Sciatic nerve (tissue), 2 donors: ENCODE data around the gene ZDHHC11. TPM values are rescaled to one million over a fixed set of nuclear protein-coding genes. Genes with fewer than 3 reads are reported as not detected.
A peak's percentile ranks its signal among the peaks of the same experiment; 100 is the strongest.
"Not testable (repeated sequence)": the region's sequence is repeated elsewhere in the genome, so short reads cannot be mapped to it uniquely, and the experiment has no call there.

ENCODE experiments used
- ATAC-seq: fragments of 200-7000 bp; cut with Tn5 transposase; one replicate; pipeline ENCODE4 v1.9.1; 2020; ENCODE audit warnings: mild to moderate bottlenecking, moderate library complexity
- DNase-seq: peaks from one replicate; pipeline ENCODE4 v3.0.0-alpha.2; 2020; ENCODE audit warnings: low spot score
- intact Hi-C: fragments of 100-400 bp; cut with DNase I; formaldehyde crosslinking; loops from one replicate; pipeline ENCODE4 v1.14.2; 2022
- total RNA-seq: library from RNA; stranded (reverse); fragmentation: NEBNext Ultra II Directional; extraction: Animal tissue kit (Norgen Biotek cat#: 25700); gene quantifications from one replicate; pipeline ENCODE4 v1.2.1, GENCODE V29; 2021
- donor health status: DM: no; HTN: no; CAD: no.
- donor health status: DM: no; HTN: no; CAD: no.

ZDHHC11 gene
- total RNA-seq, 1 donor from 2014 or later, result 4.9 TPM

DNA sequence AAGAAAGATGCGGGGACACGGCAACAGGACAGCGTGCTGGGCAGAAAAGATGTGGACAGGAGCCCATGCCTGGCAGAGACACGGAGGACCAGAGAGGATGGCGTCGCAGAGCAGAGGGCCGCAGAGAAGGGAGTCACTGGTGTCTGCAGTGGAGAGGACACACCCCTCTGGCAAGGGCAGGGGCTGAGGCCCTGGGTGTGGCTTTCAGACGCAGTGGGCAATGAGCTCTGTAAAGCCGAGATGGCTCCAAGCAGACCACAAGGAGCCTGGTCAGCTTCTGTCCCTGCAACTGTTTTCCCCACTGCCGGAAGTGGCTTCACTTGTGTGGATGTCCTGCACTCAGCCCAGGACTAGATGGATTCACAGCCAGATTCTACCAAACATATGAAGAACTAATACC is 62.1 kb downstream of the ZDHHC11 start:
- intact Hi-C loops, DNase-seq, ATAC-seq: not testable (repeated sequence)

DNA sequence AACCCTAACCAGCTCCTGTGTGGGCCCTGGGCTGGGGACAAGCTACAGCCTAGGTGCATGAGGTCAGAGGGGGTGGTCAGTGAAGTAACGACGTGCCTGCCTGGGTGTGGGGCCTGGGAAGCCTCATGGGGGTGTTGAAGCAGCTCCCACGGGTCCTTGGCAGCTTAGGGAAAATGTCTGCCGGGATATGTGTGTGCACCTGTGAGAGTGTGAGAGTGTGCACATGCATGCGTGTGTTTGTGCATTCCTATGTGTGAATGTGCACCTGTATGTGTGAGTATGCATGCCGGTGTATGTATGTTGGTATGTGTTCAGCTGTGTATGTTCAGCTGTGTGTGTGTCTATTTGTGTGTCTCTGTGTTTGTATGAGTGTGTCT is 62.9 kb downstream of the ZDHHC11 start:
- ATAC-seq, intact Hi-C loops: not testable (repeated sequence)

GRCh38 chr5:787224-787856 is 63.4 kb downstream of the ZDHHC11 start:
- intact Hi-C loops, DNase-seq, ATAC-seq: not testable (repeated sequence)

More for the DNA sequence above, 62.9 kb downstream of the ZDHHC11 start:
- not testable (repeated sequence) for DNase-seq

DNA sequence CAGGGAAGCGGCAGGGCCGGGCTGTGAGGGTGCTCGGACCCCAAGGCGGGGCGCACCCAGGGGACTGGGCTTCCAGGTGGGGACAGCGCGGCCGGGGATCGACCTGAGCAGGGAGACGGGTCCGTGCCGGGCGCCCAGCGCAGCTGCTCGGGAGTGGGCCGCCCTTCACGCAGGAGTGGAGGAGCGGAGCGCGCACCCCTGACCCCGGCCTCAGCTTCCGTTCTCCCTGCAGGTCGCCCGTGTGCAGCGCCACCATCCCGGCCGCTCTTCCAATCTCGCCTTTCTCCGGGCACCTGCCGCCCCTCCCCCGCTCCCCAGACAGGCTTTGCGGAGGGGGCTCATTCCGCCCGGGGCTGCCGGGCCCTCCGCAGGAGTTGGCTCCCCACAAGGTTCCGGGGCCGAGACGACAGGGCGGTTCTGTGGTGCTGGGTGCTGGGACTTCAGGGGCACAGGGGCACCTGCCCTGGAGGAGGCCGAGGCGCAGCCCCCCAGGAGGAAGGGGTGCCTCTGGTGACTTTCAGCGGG is 65.5 kb downstream of the ZDHHC11 start:
- DNase-seq, intact Hi-C loops, ATAC-seq: not testable (repeated sequence)

DNA sequence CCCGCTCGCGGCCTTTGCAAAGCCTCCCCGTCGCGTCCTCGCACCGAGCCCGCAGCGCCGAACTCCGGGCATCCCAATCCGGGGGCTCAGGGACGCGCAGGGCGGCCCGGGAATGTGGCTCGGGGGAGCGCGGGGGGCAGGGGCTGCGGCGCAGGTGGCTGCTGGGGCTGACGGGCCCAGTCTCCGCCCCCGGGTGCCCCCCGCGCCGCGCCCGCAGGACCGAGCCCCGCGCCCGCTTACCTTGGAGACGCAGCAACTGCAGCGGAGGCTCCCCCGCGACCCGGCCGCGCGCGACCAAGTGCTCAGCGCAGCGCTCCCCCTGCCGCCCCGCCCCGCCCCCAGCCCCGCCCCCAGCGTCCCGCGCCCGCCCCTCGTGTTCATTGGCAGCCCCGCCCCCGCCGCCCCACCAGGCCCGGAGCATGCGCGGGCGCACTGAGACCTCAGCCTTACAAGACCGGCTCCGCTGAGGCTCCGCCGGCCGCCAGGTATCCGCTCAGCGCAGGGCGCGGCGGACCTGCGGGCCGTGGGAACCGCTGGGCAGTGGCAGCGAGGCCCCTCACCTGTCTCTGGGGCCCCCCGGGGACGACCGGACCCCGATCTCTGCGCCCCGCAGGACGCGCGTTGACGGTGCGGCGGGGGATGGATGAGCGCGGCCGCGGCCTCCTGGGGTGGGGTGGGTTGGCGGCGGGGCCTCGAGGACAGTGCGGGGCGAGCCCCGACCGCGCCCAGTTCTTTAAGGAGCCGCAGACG is 66.2 kb downstream of the ZDHHC11 start, which contains the start of gene ZDHHC11B:
Gene ZDHHC11B, minus strand, starts transcription at position 302 of the 750 bp plus-strand sequence. CDS start 17,810 bp downstream, outside the sequence.
- DNase-seq (peak; percentile 87), ATAC-seq (peak; percentile 67)
- intact Hi-C loops, result not testable (repeated sequence)

DNA sequence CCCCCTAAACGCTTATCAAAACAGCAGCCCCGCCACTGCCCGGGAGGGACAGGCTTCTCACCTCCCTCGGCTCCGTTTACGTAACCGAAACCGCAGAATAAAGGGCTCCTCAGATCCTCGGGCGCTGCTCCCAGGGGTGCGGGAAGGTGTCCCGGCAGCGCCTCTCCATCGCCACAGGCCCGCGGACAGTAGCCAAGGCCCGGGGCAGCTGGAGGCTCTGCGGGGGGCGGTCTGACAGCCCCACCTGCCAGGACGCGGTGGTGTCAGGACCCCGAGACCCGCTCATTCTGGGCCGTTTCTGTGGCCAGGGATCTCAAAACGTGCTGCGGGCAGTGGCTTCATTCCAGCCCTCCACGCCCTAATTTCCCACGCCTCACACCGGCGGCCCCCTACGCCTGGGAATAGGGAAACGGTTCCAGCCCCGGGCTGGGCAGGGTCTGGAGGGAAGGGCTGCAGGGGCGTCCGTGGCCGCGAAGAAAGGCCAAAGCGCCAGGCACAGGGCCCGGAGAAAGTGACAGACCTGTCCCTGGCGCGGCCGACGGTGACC is 66.8 kb downstream of the ZDHHC11 start:
- ATAC-seq, intact Hi-C loops: not testable (repeated sequence)
- DNase-seq, result peak; percentile 67

DNA sequence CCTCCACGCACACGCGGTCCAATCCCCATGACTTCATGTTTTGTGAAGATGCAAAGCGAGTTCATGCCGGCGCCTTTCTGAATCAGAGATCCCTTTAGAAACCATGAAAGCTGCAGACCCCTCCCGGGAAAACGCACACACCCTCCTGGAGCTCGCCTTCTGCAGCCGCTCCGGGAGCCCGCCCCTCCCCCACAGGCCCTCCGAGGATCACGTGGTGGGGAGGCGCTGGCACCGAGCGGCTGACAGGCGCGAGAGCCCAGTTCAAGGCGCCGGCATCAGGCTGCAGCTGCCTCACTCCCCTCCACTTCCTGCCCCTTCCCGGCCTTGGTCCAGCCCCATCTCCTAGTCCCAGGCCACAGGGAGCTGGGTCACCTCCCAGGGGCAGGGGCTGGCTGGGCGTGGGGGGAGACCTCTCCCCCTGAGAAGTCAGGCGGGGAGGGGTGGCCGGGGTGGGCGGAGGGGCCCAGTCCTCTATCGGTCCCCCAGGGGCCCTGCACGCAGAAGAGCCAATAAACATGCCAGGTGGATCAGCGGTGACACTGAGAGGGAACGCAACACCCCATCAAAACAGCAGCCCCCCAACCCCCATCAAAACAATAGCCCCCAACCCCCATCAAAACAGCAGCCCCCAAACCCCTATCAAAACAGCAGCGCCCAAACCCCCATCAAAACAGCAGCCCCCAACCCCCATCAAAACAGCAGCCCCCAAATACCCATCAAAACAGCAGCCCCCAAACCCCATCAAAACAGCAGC is 67.6 kb downstream of the ZDHHC11 start:
- peak; percentile 87 for ATAC-seq

GRCh38 chr5:782356-782755 is 68.4 kb downstream of the ZDHHC11 start:
- ATAC-seq, intact Hi-C loops, DNase-seq: not testable (repeated sequence)

More for the DNA sequence above, 67.6 kb downstream of the ZDHHC11 start:
- intact Hi-C loops, DNase-seq: not testable (repeated sequence)

DNA sequence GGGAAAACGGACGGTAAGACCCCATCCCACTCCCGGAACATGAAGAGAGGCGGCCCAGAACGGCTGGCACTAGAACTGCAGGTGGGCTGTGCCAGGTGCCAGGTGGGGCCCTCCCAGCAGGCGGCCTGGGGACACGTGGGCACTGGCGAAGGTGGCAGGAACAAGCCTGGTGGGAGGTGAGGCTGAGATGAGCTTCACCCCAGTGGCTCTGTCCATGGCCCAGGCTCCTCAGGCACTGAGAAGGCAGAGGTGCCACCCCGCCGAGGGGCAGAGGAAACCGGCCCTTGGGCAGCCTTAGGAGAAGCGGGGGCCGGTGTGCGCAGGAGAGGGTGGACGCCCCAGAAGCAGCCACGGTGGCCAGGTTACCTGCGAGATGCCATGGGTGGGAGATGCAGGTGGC is 70.2 kb downstream of the ZDHHC11 start:
- intact Hi-C loops, result not testable (repeated sequence)

DNA sequence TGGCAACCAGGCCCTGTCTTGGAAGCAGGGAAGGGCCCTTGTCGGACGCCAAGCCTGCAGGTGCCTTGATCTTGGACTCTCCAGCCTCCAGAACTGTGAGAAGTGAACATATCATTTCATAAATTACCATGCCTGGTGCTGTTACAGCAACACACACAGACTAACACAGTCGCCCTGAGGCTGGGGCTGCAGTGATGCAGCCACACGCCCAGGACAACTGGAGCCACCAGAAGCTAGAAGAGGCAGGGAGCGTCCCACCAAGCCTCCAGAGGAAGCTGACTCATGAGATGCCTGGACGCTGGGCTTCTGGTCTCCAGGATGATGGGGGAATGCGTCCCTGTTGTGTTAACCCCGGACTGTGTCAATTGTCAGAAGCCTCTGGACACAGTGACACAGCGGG is 71.8 kb downstream of the ZDHHC11 start:
- DNase-seq, intact Hi-C loops, ATAC-seq: not testable (repeated sequence)

More for the DNA sequence above, 70.2 kb downstream of the ZDHHC11 start:
- not testable (repeated sequence) for DNase-seq, ATAC-seq

DNA sequence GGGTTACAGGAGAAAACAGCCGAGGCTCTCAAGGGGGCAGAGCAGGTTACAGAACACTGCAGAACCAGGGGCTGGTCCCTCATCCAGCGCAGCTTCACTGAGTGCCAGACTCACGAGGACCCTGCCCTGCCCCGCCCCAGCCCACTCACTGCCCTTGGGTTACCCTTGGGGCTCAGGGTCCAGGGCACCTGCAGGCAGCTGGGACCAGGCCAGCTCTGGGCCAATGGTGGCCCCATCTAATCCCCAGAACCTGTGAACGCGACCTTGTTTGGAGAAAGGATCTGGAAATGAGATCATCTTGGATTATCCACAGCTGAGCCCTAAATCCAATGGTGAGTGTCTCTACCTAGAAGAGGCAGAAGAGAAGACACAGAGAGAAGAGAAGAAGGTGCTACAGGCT is 72.4 kb downstream of the ZDHHC11 start:
- DNase-seq, intact Hi-C loops, ATAC-seq: not testable (repeated sequence)

DNA sequence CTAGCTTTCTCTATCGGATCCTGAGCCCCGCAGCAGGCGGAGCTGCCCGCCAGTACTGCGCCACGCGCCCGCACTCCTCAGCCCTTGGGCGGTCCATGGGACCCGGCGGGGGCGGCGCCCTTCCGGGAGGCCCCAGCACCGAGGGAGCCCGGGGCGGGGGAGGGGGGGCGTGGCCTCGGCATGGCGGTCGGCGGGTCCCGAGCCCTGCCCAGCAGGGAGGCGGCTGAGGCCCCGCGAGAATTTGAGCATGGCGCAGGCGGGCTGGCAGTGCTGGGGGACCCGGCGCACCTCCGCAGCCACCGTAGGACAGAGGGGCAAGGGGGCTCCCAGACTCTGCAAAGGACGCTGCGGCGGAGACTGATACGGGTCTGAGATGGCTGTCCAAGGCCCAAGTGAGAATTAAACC is 73.0 kb downstream of the ZDHHC11 start:
- no peak for DNase-seq
- ATAC-seq, result no peak
- intact Hi-C loops, result no loop called here

GRCh38 chr5:776862-777711 is 73.7 kb downstream of the ZDHHC11 start:
- intact Hi-C loops, result no loop called here
- DNase-seq, result peak; percentile 63
- ATAC-seq, result no peak

- no peak for DNase-seq
- intact Hi-C loops, result no loop called here
- ATAC-seq, result no peak
These were observed 74.6 kb downstream of the ZDHHC11 start for GRCh38 chr5:775961-776861.

DNA sequence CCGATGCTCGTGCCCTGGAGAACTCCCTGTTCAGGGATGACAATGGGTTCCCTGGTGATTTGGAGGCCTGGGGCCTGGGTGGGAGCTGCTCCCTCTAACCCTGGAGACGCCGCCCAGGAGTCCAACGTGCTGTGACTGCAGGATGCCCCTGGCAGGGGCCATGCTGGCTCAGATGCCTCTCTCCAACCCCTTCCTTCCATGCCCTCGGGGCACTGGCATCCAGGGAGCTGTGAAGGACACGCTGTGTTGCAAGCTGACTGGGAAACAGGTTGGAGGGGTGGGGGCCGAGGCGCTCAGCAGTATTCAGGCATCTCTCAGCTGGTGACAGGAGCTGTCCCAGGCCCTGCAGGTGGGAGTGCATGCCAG is 75.2 kb downstream of the ZDHHC11 start:
- intact Hi-C loops, result not testable (repeated sequence)

DNA sequence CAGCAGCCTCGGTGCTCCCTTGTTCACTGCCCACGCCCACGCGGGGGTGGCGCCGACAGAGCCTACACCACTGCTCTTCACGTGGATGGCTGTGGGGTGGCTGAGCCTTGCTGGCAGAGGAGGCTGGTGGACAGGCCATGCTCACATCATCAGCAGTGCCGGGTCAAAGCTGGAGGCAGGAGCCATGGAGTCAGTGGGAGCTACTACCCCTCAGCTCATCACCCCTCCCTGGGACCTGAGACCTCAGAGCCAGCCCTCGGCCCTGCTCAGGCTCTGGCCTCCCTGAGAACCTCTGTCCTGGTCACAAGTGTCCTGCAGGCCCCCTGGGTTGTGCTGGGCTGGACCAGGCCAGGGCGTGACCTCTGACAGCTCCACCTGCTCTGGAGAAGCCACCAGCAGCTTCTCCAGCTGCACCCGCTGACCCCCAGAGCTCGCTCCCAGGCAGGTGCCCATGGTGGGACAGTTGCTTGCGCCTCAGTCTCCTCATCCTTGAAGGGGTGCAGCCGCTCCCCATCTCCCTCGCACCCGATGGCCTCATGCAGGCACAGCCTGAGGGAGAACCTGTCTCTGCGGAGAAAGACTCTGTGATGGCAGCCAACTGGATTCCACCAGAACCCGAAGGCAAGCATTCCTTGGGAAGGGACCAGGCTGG is 75.8 kb downstream of the ZDHHC11 start:
- DNase-seq, intact Hi-C loops, ATAC-seq: not testable (repeated sequence)

More for the DNA sequence above, 75.2 kb downstream of the ZDHHC11 start:
- ATAC-seq, DNase-seq: not testable (repeated sequence)
